Tibial nerve (tissue), 4 donors: ENCODE data around the gene PTPRG.

Source experiments
- EP300 ChIP-seq, 2 donors: sonication (generic); formaldehyde crosslinking; IDR thresholded peaks; one replicate each; pipeline ENCODE4 v1.6.1; 2017; ENCODE audit warnings: antibody characterized with exemption in 2 of 2, mild to moderate bottlenecking in 1 of 2
- POLR2A ChIP-seq, 2 donors: fragments of 450-650 bp; IDR thresholded peaks; one replicate each; pipeline ENCODE4 v1.6.1; 2017; ENCODE audit warnings: antibody characterized with exemption in 2 of 2, mild to moderate bottlenecking in 2 of 2, moderate library complexity in 2 of 2
- TF ChIP-seq, protein P1 (sequence below), 5 experiments: fragments of 200-600 bp in 3 of 5; fragments of 450-650 bp in 2 of 5; sonication (generic) in 3 of 5; IDR thresholded peaks; one replicate each; pipeline ENCODE4 v1.5.1; 2016 to 2019; ENCODE audit warnings: antibody characterized with exemption in 5 of 5, mild to moderate bottlenecking in 3 of 5, moderate library complexity in 2 of 5

DNA sequence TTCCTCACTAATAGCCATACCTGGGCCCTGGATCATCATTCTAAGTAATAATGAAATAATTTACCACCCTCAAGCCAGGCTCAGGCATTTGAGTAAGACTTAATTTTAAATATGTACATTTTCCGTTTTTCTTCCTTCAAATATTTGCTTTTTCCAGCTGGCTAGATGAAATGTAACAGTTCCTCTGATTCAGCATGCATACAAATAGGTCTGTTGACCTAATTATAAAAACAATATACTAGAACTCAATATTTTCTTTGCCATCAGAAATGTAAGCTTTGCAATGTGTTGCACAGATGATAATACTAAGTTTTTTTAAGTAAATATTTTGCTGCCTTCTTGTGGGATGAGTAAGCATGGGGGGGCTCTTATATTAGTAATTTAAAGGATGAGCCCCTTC is 720.4 kb downstream of the PTPRG start:
- TF ChIP-seq, protein P1, sequence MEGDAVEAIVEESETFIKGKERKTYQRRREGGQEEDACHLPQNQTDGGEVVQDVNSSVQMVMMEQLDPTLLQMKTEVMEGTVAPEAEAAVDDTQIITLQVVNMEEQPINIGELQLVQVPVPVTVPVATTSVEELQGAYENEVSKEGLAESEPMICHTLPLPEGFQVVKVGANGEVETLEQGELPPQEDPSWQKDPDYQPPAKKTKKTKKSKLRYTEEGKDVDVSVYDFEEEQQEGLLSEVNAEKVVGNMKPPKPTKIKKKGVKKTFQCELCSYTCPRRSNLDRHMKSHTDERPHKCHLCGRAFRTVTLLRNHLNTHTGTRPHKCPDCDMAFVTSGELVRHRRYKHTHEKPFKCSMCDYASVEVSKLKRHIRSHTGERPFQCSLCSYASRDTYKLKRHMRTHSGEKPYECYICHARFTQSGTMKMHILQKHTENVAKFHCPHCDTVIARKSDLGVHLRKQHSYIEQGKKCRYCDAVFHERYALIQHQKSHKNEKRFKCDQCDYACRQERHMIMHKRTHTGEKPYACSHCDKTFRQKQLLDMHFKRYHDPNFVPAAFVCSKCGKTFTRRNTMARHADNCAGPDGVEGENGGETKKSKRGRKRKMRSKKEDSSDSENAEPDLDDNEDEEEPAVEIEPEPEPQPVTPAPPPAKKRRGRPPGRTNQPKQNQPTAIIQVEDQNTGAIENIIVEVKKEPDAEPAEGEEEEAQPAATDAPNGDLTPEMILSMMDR (IDR thresholded peaks at IDR 0.05): no peak
- no peak for TF ChIP-seq POLR2A (IDR thresholded peaks at IDR 0.05)
- no peak for TF ChIP-seq EP300 (IDR thresholded peaks at IDR 0.05)
